Choroid plexus epithelial cell (primary cell): ENCODE data around the gene HDAC7.

Experiments
- DNase-seq: peaks from one replicate; pipeline ENCODE4 v3.0.0-alpha.2; 2010; ENCODE audit warnings: low read depth
- H3K4me3 ChIP-seq: 2 replicates; pipeline ENCODE4 v1.5.1; 2011; ENCODE audit warnings: low read depth, mild to moderate bottlenecking, control low read depth, low read length, moderate library complexity
- TF ChIP-seq, protein P1 (sequence below): conservative IDR thresholded peaks from 2 replicates; pipeline ENCODE4 v1.5.1; 2011; ENCODE audit warnings: low read depth, mild to moderate bottlenecking, control low read depth, inconsistent platforms, low read length, moderate library complexity

The HDAC7 gene

DNA sequence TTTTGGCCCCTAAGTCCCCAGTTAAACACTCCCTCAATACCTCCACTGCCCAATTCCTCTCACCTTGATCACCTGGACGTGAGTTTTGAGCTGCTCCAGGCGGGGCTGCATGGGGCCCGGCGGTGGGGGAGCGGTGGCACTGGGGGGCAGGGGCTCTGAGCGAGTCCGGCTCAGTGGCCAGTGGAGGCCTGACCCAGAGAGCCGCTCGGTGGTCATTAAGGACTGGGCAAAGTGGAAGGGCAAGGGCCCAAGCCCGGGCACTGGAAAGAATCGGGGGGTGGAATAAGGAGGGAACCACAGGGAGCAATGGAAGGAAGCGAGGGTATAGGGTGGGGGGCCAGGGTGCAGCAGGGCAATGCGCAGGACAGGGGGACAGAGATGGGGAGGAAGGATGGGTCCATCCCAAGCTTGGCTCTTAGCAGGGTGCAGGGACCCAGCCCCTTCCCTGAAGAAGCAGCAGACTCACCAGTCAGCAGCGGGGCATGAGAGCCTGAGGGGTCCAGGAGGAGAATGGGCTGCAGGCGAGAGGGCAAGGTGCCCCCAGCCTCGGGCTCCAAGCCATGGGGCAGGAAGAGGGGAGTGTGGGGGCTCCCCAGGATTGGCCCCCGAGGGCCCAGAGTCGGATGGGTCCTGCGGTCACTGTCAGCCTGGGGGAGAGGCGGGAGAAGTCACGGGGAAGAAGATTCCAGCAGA lies 24.4 kb downstream of the HDAC7 start:
- DNase-seq: no peak
- no peak overlapping the region for H3K4me3 ChIP-seq
- TF ChIP-seq, protein P1, sequence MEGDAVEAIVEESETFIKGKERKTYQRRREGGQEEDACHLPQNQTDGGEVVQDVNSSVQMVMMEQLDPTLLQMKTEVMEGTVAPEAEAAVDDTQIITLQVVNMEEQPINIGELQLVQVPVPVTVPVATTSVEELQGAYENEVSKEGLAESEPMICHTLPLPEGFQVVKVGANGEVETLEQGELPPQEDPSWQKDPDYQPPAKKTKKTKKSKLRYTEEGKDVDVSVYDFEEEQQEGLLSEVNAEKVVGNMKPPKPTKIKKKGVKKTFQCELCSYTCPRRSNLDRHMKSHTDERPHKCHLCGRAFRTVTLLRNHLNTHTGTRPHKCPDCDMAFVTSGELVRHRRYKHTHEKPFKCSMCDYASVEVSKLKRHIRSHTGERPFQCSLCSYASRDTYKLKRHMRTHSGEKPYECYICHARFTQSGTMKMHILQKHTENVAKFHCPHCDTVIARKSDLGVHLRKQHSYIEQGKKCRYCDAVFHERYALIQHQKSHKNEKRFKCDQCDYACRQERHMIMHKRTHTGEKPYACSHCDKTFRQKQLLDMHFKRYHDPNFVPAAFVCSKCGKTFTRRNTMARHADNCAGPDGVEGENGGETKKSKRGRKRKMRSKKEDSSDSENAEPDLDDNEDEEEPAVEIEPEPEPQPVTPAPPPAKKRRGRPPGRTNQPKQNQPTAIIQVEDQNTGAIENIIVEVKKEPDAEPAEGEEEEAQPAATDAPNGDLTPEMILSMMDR: no peak

DNA sequence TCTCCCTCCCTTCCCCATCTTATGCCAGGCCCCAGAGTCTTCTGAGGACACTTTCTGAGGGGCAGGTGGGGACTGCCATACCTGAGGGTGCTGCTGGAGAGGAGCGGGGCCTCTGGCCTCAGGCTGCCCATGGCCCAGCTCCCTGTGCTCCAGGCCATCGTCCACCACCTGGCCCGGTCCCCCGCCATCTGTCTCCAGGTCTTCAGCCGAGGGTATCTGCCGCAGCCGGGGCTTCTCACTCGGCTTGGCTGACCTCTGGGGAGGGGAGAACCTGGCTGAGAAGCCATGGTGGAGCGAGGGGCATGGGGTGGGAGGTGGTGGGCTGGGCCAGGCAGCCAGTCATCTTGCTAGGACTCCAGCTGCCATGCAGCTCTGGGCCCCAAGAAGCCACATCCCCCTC lies 25.0 kb downstream of the HDAC7 start:
- TF ChIP-seq, protein P1: no peak
- no peak for DNase-seq
- no peak overlapping the region for H3K4me3 ChIP-seq

DNA sequence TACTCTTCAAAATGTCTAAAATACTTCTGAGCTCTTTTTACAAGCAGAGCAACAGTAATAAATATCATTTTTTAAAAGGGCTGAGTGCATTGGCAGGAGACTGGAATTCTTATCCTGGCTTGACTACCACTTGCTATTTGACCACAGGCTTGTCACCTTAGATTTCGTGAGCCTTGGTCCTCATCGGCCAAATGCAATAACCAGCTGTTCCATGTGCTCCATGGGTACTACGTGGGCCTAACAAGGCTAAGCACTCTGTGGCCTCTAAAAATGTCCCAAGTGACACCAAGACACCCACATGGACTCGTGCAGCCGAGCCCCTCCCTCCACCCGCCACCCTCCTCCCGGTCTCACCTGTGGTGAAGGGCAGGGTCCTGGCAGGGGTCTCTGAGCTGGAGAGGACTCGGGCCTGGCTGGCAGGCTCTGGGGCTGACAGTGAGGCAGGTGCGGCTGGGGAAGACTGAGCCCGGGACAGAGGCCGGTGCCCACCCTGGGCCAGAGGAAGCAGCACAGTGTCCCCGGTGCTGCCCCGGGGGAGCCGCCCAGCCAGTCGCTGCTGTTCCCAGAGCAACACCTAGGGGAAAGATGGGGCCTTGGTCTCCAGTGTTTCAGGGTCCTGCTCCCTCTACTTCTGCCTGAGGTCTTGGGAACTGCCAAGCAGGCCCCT lies 26.6 kb downstream of the HDAC7 start:
- DNase-seq: no peak
- TF ChIP-seq, protein P1: no peak

DNA sequence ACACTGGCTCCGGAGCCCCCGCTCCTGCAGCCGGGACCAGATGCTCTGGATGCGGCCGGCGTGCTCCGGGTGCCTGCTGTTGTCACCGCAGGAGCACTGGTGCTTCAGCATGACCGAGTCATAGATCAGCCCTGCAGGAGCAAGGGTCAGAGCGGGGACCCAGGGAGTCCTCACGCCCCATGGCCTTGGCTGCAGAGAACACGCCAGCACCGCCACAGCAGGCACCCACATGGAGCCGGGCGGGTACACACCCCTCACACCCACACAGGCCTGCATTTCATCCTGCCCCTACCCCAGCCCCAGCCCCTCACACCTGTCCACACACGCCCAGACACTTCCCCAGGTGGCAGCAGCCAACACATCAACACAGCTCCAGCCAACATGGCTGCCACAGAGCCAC lies 27.8 kb downstream of the HDAC7 start:
- TF ChIP-seq, protein P1: no peak
- no peak overlapping the region for H3K4me3 ChIP-seq
- no peak for DNase-seq

More for the DNA sequence above, 26.6 kb downstream of the HDAC7 start:
- no peak overlapping the region for H3K4me3 ChIP-seq

DNA sequence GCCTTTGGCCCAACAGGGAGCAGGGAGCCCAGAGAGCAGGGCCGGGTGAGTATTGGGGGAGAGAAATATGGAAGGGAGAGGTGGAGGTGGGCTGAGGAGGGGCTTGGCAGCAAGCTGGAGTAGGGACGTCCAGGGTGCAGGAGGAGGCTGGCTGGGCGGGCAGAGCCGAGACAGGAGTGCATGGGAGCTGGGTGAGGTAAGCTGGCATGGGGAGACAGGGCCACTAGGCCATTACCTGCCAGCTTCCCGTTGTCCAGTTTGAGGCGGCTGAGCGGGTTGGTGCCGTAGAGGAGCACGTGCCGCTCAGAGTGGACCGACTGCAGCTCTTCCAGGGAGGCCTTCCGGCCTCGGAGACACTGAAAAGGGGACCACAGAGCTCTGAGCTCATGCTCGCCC lies 28.4 kb downstream of the HDAC7 start:
- no peak for DNase-seq
- TF ChIP-seq, protein P1: no peak
- H3K4me3 ChIP-seq: no peak overlapping the region

DNA sequence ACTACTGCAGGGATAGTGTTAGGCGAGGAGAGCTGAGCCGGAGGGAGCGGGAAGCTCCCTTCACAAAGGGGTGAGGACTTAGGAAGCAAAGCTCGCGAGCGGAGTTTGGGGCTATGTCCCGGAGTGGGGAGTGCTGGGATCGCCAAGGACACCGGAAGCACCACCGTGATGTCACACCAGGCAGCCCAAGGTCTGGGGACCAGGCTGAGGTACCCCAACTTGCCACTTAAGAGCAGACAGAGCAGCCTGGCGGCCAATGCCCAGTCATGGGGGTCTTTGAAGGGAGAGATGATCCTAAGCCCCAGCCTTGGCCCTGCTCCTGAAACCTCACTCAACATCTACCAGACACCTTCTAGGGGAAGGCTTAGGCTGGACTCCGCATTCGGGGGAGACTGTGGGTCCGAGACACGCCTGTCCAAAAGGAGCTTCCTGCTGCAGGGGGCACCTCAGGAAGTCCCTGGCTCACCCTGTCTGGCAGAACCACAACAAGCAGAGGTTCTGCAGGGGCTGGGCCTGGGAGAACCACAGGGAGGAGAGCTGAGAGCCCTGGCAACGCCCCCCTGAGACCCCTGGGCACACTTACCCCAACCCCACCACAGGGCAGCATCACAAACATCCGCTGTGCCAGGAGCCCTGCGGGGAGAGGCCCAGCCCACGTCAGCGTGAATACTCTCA lies 28.9 kb downstream of the HDAC7 start:
- H3K4me3 ChIP-seq: no peak overlapping the region
- no peak for DNase-seq
- TF ChIP-seq, protein P1: no peak
